ENCODE results near the gene FBXW8. TPM values are rescaled to one million over a fixed set of nuclear protein-coding genes. Genes with fewer than 3 reads are reported as not detected.

Gene FBXW8
- total RNA-seq, 1 experiment from 2014 or later = 20.6 TPM

GRCh38 chr12:116999066-116999465 is 88.3 kb downstream of the FBXW8 start:
- CTCF ChIA-PET = no interaction called here
- BruUV-seq (replicated peaks) = no TSS peak
- POLR2A ChIA-PET (ENCODE audit: unreplicated experiment) = no interaction called here
- no peak for DNase-seq
- Histone ChIP-seq H3F3A (ENCODE audit: insufficient read depth, low read depth) (no peaks in the 10 kb centered on the region), H3K79me2 (ENCODE audit: low read depth) (no peaks in the 10 kb centered on the region), H3K4me1 (replicated peaks; ENCODE audit: insufficient read depth) (no peaks in the 10 kb centered on the region), H2AFZ (no peak overlapping the region), H3K9me3 (ENCODE audit: insufficient read depth, low read depth) (no peaks in the 10 kb centered on the region), H3K36me3 (ENCODE audit: low read depth) (no peaks in the 10 kb centered on the region), H3K9me2 (ENCODE audit: insufficient read depth) (no peaks in the 10 kb centered on the region), H3K4me3 (no peak overlapping the region), H3K27me3 (ENCODE audit: insufficient read depth, low read depth) (no peaks in the 10 kb centered on the region), H3K27ac (no peak overlapping the region), H3K4me2 (no peak overlapping the region), H4K20me1 (ENCODE audit: insufficient read depth) (peaks cover 14% of the 10 kb centered on the region)
- TF ChIP-seq CTCF (conservative IDR thresholded peaks at IDR 0.05) = no peak
- no peak for TF ChIP-seq EZH2 (IDR thresholded peaks at IDR 0.05; ENCODE audit: low read depth)
- intact Hi-C loops (cut with micrococcal nuclease; ENCODE audit: unreplicated experiment) = no loop called here

GRCh38 chr12:117000316-117000715 is 89.6 kb downstream of the FBXW8 start:
- no TSS peak for BruUV-seq (replicated peaks)
- Histone ChIP-seq H2AFZ (no peak overlapping the region), H3K4me2 (no peak overlapping the region), H3K9me3 (ENCODE audit: insufficient read depth, low read depth) (no peaks in the 10 kb centered on the region), H3K4me3 (no peak overlapping the region), H3K27ac (no peak overlapping the region), H4K20me1 (ENCODE audit: insufficient read depth) (peaks cover 18% of the 10 kb centered on the region), H3K27me3 (ENCODE audit: insufficient read depth, low read depth) (no peaks in the 10 kb centered on the region), H3F3A (ENCODE audit: insufficient read depth, low read depth) (no peaks in the 10 kb centered on the region), H3K4me1 (replicated peaks; ENCODE audit: insufficient read depth) (no peaks in the 10 kb centered on the region), H3K9me2 (ENCODE audit: insufficient read depth) (no peaks in the 10 kb centered on the region), H3K36me3 (ENCODE audit: low read depth) (no peaks in the 10 kb centered on the region), H3K79me2 (ENCODE audit: low read depth) (no peaks in the 10 kb centered on the region)
- TF ChIP-seq EZH2 (IDR thresholded peaks at IDR 0.05; ENCODE audit: low read depth) (no peak), CTCF (conservative IDR thresholded peaks at IDR 0.05) (no peak)
- DNase-seq = no peak
- ChIA-PET POLR2A (ENCODE audit: unreplicated experiment) (no interaction called here), CTCF (no interaction called here)
- intact Hi-C loops (cut with micrococcal nuclease; ENCODE audit: unreplicated experiment) = no loop called here

- Histone ChIP-seq H4K20me1 (ENCODE audit: insufficient read depth) (peaks cover 16% of the 10 kb centered on the region), H3K79me2 (ENCODE audit: low read depth) (no peaks in the 10 kb centered on the region), H3K36me3 (ENCODE audit: low read depth) (no peaks in the 10 kb centered on the region), H3K4me3 (no peak overlapping the region), H3K4me1 (replicated peaks; ENCODE audit: insufficient read depth) (no peaks in the 10 kb centered on the region), H3K9me3 (ENCODE audit: insufficient read depth, low read depth) (no peaks in the 10 kb centered on the region), H3K9me2 (ENCODE audit: insufficient read depth) (no peaks in the 10 kb centered on the region), H3K27ac (no peak overlapping the region), H2AFZ (no peak overlapping the region), H3K27me3 (ENCODE audit: insufficient read depth, low read depth) (no peaks in the 10 kb centered on the region), H3F3A (ENCODE audit: insufficient read depth, low read depth) (no peaks in the 10 kb centered on the region), H3K4me2 (no peak overlapping the region)
- DNase-seq = no peak
- BruUV-seq (replicated peaks) = no TSS peak
- intact Hi-C loops (cut with micrococcal nuclease; ENCODE audit: unreplicated experiment) = no loop called here
- TF ChIP-seq EZH2 (IDR thresholded peaks at IDR 0.05; ENCODE audit: low read depth) = no peak
- no peak for TF ChIP-seq CTCF (conservative IDR thresholded peaks at IDR 0.05)
- CTCF ChIA-PET = no interaction called here
- POLR2A ChIA-PET (ENCODE audit: unreplicated experiment) = no interaction called here
These were observed 91.5 kb downstream of the FBXW8 start for GRCh38 chr12:117002051-117002817.

All from PC-9 (cell line).